NB4 (cell line): Measurements from ENCODE around the gene ARIH2.
"Not testable (repeated sequence)": the region's sequence is repeated elsewhere in the genome, so short reads cannot be mapped to it uniquely, and the experiment has no call there.

Source experiments
- CTCF ChIP-seq: IDR thresholded peaks from one replicate; pipeline ENCODE4 v1.5.1; 2012; ENCODE audit warnings: low read depth, low read length
- MYC ChIP-seq: IDR thresholded peaks from 2 replicates; pipeline ENCODE4 v1.6.1; 2011; ENCODE audit warnings: low read depth, low read length
- POLR2A ChIP-seq: IDR thresholded peaks from 2 replicates; pipeline ENCODE4 v1.6.1; 2011; ENCODE audit warnings: mild to moderate bottlenecking; ENCODE audit not compliant: insufficient read length; ENCODE audit errors: extremely low read depth

GRCh38 chr3:48907026-48907425 is 11.6 kb upstream of the ARIH2 start:
- not testable (repeated sequence) for TF ChIP-seq CTCF, POLR2A, MYC
